SW 1271 (cell line): Measurements from ENCODE around the gene ZNF581.

Experiments
- DNase-seq, 2 experiments: peaks; one replicate each; lab custom pipeline; 2025; lab: John Stamatoyannopoulos, UW

Gene ZNF581

DNA sequence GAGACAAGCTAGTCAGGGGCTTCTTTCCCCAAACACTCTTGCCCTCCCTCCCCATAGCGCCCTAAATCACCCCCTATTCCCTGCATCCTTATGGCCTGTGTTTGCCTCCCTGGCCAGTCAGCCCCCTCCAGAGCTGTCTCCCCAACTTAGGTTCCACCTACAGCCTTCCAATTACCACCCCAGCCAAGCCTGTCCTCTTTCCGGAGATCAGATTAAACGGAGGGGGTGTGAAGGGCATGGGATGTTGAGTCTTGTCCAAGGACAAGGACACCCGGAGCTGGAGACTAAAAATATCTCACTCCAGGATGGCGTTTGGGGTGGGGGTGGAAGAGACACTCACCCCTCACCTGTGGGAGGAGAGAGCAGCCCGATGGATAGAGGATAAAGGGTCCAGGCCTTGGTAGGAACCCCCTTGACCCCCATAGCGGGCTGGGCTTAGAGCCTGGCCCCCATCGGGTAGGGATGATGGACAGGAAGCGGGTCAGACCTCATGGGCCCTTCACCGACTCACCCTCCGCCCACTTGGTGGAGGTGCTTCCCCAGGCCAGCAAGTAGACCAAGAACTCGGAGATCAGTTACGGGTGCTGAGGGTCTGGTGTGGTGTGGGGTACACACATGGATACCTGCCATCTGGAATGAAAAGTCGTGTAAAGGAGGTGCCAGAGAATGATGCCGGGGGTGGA, 32.0 kb upstream of the ZNF581 start:
- no peak for DNase-seq

DNA sequence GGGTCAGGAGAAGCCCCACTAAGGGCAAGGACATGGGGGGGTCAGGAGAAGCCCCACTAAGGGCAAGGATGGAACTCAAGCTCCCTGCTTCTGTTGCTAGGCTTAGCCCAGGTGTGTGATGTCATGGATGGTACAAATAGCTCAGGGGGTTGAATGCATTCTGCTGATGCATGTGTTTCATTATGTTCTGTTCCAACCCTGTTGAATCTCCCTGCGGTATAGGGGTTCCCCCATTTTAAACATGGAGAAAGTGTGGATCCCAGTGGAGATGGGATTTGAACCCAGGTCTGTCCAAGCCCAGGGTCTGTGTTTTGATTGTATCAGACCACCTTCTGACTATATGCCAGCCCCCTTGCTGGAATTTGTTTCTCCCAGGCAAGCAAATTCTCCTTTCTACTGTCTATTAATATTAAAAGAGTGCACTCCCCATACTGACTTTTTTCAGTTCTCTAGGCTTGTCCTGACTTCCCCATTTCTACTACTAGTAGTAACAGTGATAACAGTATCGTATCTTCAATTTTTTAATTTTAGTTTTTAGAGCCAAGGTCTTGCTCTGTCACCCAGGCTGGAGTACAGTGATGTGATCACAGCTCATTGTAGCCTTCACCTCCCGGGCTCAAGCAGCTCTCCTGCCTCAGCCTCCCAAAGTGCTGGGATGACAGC, 31.3 kb upstream of the ZNF581 start:
- no peak for DNase-seq

DNA sequence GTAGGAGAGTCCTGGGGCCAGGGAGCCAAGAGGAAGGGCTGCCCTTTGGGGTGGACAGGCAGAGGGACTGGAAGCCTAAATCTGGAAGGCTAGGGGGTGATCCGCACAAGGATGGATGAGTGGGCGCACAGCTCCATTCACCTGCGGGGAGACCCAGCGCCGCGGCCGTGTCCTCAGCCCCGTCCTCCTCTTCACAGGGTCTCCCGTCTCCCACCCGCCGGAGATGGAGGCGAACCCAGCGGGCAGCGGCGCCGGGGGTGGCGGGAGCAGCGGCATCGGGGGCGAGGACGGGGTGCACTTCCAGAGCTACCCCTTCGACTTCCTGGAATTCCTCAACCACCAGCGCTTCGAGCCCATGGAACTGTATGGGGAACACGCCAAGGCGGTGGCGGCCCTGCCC, 30.1 kb upstream of the ZNF581 start:
- no peak for DNase-seq

DNA sequence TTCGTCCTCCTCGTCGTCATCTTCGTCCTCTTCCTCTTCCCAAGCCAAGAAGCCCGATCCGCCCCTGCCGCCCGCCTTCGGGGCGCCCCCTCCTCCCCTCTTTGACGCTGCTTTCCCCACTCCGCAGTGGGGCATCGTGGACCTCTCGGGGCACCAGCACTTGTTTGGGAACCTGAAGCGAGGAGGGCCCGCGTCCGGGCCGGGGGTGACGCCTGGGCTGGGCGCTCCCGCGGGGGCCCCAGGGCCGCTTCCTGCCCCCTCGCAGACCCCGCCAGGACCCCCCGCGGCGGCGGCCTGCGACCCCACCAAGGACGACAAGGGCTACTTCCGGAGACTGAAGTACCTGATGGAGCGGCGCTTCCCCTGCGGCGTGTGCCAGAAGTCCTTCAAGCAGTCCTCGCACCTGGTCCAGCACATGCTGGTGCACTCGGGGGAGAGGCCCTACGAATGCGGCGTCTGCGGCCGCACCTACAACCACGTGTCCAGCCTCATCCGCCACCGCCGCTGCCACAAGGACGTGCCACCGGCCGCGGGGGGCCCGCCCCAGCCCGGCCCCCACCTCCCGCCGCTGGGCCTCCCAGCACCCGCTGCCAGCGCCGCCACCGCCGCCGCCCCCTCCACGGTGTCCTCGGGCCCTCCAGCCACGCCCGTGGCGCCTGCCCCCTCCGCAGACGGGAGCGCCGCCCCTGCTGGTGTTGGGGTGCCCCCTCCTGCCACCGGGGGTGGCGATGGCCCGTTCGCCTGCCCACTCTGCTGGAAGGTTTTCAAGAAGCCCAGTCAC, 29.3 kb upstream of the ZNF581 start:
- no peak for DNase-seq

GRCh38 chr19:55614711-55615542, 28.5 kb upstream of the ZNF581 start:
- no peak for DNase-seq

DNA sequence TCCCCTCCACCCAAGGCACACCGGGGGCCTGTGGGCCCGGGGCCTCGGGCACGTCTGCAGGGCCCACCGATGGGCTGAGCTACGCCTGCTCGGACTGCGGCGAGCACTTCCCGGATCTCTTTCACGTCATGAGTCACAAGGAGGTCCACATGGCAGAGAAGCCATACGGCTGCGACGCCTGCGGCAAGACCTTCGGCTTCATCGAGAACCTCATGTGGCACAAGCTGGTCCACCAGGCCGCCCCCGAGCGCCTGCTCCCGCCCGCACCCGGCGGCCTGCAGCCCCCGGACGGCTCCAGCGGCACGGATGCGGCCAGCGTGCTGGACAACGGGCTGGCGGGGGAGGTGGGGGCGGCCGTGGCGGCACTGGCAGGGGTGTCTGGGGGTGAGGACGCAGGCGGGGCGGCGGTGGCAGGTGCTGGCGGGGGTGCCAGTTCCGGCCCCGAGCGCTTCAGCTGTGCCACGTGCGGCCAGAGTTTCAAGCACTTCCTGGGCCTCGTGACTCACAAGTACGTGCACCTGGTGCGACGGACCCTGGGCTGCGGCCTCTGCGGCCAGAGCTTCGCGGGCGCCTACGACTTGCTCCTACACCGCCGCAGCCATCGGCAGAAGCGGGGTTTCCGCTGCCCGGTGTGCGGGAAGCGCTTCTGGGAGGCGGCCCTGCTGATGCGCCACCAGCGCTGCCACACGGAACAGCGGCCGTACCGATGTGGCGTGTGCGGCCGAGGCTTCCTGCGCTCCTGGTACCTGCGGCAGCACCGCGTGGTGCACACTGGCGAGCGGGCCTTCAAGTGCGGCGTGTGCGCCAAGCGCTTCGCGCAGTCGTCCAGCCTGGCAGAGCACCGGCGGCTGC, 27.7 kb upstream of the ZNF581 start:
- no peak for DNase-seq

GRCh38 chr19:55616395-55616875, 27.0 kb upstream of the ZNF581 start:
- DNase-seq: no peak

DNA sequence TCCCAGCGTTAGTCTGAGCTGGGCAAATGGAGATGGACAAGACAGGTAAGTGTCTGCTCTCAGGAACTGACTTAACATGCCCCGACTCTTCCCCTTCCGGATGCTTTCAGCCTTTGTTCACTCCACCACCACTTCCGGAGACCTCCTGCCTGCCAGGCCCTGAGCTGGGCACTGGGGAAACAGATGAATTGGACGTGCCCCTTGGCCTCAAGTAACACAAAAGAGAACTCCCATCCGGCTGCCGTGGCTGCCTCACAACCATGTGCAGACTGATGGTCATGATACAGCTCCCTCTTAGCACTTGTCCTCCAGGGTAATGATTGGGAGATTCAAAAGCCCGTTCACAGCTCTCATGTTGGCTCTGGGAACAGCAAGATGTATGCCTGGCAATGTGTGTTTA, 26.0 kb upstream of the ZNF581 start:
- DNase-seq: no peak

- DNase-seq: no peak
Measured at GRCh38 chr19:55618426-55618825, 25.0 kb upstream of the ZNF581 start.

DNA sequence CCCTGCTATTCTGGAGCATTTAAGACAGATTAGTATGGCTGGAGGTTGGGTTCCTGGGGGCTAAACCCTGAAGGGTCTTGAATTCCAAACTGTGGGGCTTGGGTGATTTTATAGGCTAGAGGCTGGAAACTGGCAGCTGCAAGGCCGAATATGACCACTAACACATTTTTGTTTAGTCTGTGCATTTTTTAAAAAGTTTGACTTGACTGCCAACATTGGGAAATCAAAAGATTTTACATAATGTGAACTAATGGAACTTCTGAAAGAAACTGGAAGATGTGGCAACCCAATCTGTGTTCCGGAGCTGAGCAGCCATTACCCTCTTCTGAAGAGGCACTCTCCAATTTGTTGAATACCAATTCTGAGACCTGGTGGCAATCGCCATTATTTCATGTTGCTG, 24.2 kb upstream of the ZNF581 start:
- no peak for DNase-seq

GRCh38 chr19:55620410-55621204, 22.8 kb upstream of the ZNF581 start:
- DNase-seq: no peak

DNA sequence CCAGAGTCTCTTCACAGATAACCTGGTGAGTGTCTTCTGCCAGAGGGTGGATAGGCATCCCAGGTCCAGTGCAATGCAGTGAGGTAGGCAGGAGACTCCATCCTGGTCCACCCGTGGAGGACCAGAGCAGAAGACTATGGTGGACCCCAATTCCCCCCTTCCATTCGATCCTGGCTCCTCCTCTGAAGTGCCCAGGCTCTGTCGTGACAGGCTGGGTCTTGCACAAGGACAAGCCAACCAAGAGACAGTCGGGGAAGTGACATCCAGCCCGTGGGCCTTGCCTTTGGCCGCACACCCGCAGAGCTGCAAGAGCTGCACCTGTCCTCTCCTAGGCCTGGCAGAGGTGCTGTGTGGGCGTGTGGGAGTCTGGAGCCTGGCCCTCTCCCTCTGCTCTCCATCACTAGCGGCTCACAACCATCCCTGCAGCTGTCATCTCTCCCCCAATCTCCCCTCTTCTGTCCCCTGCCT, 22.2 kb upstream of the ZNF581 start:
- no peak for DNase-seq

GRCh38 chr19:55621673-55622231, 21.7 kb upstream of the ZNF581 start:
- DNase-seq: no peak

DNA sequence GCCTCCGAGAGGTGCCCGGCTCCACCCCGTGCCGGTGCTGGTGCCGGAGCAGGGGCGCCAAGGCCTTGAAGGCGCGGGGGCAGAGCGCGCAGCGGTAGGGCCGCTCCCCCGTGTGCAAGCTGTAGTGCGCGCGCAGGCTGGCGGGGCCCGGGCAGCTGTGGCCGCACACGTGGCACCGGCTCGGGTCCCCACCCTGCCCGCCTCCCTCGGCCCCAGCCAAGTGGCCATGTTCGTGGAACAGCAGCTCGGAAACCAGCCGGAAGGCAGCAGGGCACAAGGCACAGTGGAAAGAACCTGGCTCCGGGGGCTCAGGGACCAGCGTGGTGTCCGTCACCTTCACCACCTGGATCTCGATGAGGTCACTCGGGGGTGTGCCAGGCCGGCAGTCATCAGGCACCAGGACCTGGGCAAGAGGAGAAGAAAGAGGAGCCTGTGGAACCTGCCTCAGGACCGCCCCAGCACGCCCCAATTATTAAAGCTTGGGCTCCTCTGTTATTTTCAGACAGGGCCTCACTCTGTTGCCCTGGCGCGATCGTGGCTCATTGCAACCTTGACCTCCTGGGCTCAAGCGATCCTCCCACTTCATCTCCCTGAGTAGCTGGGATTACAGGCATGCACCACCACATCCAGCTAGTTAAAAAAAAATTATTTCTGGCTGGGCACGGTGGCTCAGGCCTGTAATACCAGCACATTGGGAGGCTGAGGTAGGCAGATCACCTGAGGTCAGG, 21.0 kb upstream of the ZNF581 start:
- no peak for DNase-seq

- no peak for DNase-seq
Measured at GRCh38 chr19:55623130-55623529, 20.3 kb upstream of the ZNF581 start.

DNA sequence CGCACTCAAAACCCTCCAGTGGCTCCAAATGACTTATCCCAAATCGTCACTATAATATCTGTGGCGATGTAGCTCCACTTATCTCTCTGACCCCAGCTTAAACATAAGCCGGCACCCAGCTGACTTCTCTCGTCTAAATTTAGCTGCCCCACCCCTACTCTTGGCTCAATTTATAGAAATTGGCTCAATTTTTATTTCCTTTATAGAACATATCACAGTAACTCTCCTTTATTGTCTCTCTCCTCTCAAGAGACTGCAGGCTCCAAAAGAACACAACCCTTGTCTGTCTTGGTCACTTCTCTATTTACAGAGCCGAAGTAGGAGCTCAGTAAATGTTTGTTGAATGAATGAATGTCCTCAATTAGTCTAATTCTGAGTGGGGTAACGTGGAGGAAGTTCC, 19.9 kb upstream of the ZNF581 start:
- no peak for DNase-seq

DNA sequence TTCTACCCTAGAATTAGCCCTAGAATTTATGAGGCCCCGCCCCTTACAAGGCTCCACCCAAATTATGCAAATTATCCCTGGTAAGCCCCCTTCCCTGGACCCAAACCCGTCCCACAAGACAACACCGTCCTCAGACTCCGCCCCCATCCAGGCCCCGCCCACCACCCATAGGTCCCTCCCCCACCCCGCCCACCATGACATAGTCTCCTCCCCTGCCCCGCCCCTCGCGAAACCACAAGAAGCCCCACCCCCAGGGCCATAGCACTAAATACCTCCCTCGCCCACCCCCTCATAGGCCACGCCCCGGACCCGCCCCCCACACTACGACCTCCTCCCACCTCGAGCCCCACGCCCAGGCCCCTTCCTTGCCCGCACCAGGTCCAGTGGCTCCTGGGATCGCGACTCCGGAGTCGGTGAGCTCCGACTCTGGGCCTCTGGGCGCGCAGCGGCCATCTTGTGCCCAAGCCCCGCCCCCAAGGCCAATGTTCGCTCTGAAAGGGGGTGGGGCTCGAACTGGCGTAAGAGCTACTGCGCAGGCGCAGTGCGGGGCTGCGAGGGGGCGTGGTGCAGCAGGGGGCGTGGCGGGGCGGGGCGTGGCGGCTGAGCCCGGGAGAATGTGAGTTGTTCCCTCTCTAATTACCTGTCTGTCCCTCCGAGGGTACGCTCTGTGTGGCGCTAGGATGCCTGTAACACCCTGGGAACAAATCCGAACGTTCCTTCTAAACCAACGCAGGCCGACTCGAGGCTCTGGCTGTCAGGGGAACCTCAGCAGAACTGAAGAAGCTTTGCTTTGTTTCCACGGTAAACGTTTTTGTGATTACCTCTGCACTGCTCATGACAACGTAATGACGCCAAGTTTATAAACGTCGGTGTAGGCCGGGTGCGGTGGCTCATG, 19.1 kb upstream of the ZNF581 start, which contains the start of gene ZNF784:
Gene ZNF784 (minus strand): TSS at position 458 of the 895 bp plus-strand sequence. CDS start 5 bp downstream, at position 453.
- DNase-seq: peak in 1 of 2 experiments; percentile 75

DNA sequence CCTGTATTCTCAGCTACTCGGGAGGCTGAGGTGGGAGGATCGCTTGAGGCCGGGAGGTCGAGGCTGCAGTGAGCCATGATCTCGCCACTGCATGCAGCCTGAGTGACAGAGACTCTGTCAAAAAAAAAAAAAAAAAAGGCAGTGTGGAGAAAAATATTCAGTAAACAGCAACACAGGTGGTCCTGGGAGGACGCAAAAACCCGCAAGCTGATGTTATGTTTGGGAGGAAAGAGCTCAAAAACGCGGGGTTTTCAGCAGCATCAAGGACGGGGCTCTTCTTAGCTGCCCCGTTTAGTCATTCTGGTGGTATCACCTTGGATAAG, 18.5 kb upstream of the ZNF581 start:
- DNase-seq: no peak
